Measurements from ENCODE around the gene CHRNA1.

The CHRNA1 gene

DNA sequence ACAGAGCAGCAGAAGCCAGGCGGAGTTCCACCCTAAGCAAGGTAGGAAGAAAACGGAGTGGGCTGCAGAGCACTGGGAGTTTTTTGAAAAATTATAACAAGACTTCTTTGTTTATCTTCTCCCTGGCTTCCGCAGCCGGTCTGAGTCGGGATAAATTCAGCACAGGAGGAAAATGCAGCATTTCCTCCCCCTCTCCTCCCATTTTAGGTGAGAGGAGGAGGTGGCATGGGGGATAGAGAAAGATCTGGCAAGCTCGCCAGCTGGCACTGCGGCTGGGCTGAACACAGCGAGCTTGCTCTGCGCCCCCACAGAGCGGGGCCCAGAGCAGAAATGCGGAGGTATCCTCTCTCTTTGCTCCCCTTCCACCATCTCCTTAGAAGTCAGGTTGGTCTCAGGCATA, 17.7 kb upstream of the CHRNA1 start:
- Histone ChIP-seq H3K27ac (ENCODE audit: low read depth, low read length) (no peak overlapping the region), H3K36me3 (ENCODE audit: insufficient read depth, low read length) (no peaks in the 10 kb centered on the region), H3K4me1 (ENCODE audit: control insufficient read depth, insufficient read depth, low read length, unreplicated experiment) (peaks cover 23% of the 10 kb centered on the region), H3K4me3 (ENCODE audit: low read depth, low read length) (no peak overlapping the region), H3K79me2 (ENCODE audit: control insufficient read depth, insufficient read depth, low read length, unreplicated experiment) (no peaks in the 10 kb centered on the region), H2AFZ (ENCODE audit: low read length, unreplicated experiment) (no peak overlapping the region), H3K27me3 (ENCODE audit: insufficient read depth, low read length) (no peaks in the 10 kb centered on the region)

DNA sequence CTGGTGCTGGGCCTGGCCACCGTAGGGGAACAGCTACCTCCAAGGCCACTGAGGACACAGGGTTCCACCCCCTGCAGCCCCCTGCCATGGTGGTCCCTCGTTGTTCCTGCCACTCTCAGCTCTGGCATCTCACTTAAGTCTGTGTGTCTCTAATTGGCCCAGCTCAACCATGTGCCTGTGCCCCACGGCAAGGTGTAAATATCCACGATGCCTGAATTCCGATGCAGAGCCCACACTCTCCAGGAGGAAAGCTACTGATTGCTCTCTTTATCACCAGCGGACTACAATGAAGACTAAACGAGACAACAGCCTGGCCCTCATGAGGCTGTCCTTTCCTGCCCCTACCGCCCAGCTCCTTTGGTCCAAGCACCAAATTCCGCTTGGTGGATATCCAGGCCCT, 17.0 kb upstream of the CHRNA1 start:
- Histone ChIP-seq H3K36me3 (ENCODE audit: insufficient read depth, low read length) (no peaks in the 10 kb centered on the region), H3K27me3 (ENCODE audit: insufficient read depth, low read length) (no peaks in the 10 kb centered on the region), H3K79me2 (ENCODE audit: control insufficient read depth, insufficient read depth, low read length, unreplicated experiment) (no peaks in the 10 kb centered on the region), H3K27ac (ENCODE audit: low read depth, low read length) (no peak overlapping the region), H2AFZ (ENCODE audit: low read length, unreplicated experiment) (no peak overlapping the region), H3K4me1 (ENCODE audit: control insufficient read depth, insufficient read depth, low read length, unreplicated experiment) (peaks cover 22% of the 10 kb centered on the region), H3K4me3 (ENCODE audit: low read depth, low read length) (no peak overlapping the region)

DNA sequence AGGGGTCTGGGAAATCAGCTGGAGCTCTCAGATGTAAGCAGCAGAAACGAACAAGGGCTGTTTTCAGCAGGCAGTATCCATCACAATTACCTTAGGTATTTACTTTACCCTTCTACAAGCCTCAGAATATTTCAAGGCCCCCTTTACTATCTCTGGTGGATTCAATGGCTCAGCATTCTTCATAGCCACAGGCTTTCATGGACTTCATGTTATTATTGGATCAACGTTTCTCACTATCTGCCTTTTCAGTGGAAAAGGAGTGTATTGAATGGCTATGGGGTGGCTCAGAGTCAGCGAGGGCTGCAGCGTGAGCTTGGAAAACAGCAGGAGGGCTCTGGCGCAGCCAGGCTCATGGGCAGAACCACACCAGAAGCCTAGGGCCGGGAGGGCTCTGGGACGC, 16.6 kb upstream of the CHRNA1 start:
- Histone ChIP-seq H2AFZ (ENCODE audit: low read length, unreplicated experiment) (no peak overlapping the region), H3K27me3 (ENCODE audit: insufficient read depth, low read length) (no peaks in the 10 kb centered on the region), H3K4me3 (ENCODE audit: low read depth, low read length) (no peak overlapping the region), H3K4me1 (ENCODE audit: control insufficient read depth, insufficient read depth, low read length, unreplicated experiment) (peaks cover 19% of the 10 kb centered on the region), H3K36me3 (ENCODE audit: insufficient read depth, low read length) (no peaks in the 10 kb centered on the region), H3K27ac (ENCODE audit: low read depth, low read length) (no peak overlapping the region), H3K79me2 (ENCODE audit: control insufficient read depth, insufficient read depth, low read length, unreplicated experiment) (no peaks in the 10 kb centered on the region)

DNA sequence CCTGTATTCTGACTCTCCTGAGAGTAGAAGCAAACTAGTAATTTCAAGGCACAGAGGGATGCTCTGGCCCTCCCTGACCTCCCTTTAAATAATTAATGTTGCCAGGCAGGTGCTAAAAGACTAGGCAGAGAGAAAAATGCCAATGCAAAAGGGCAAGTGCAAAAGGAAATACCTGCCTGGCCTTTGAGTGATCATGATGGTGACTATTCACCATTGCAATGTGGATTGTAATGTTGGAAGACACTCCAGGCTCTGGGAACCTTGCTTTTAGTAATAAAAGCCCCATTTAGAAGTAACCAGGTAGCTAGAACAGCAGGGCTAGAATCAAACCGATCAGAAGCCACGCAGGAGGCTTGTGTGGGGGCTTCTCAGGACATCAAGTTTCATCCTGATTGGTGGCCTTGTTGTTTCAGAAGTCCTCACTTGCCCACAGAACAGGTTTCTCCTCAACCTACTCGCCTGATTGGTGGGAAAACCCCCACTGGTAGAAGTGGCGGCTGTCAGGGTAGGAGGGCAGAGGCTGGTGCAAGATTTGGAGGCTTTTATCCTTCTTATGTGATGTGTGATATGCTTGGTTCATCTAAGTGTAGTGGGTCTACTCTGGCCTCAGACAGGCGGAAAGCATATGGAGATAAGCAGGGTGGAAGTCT, 16.0 kb upstream of the CHRNA1 start:
- H3K4me3 ChIP-seq (ENCODE audit: low read depth, low read length) = no peak overlapping the region
- H3K79me2 ChIP-seq (ENCODE audit: control insufficient read depth, insufficient read depth, low read length, unreplicated experiment) = no peaks in the 10 kb centered on the region
- H3K36me3 ChIP-seq (ENCODE audit: insufficient read depth, low read length) = no peaks in the 10 kb centered on the region
- no peak overlapping the region for H2AFZ ChIP-seq (ENCODE audit: low read length, unreplicated experiment)
- H3K27ac ChIP-seq (ENCODE audit: low read depth, low read length) = peak overlapping the region; percentile 54; the same call in 1 of the 2 replicates
- H3K27me3 ChIP-seq (ENCODE audit: insufficient read depth, low read length) = no peaks in the 10 kb centered on the region
- peaks cover 19% of the 10 kb centered on the region for H3K4me1 ChIP-seq (ENCODE audit: control insufficient read depth, insufficient read depth, low read length, unreplicated experiment)

DNA sequence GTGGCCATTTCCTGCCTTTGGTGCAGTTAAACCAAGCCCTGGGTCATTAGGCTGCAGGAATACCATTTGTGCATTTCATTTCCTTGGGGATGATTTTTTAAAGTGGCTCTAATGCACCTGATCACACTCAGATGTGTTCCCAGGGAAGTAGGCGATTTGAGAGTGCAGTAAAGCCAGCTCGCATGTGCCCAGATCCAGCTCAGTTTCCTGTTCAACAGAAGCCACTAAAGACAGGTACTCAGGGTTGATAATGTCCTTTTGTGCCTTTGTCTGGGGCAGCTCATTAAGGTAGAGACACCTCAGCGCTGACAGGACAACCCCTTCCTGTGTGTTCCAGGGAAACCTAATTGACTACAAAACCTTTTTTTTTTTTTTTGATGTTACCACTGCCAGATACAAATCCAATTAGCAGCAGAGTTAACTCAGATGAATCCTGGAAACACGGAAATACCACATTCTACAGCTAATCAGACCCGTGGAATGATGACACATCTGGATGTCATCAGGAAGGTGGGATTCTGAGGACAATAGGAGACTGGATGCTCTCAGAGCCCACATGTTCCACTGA, 15.2 kb upstream of the CHRNA1 start:
- H3K4me3 ChIP-seq (ENCODE audit: low read depth, low read length) = no peak overlapping the region
- H3K27me3 ChIP-seq (ENCODE audit: insufficient read depth, low read length) = no peaks in the 10 kb centered on the region
- H3K4me1 ChIP-seq (ENCODE audit: control insufficient read depth, insufficient read depth, low read length, unreplicated experiment) = peaks cover 19% of the 10 kb centered on the region
- H2AFZ ChIP-seq (ENCODE audit: low read length, unreplicated experiment) = no peak overlapping the region
- no peaks in the 10 kb centered on the region for H3K36me3 ChIP-seq (ENCODE audit: insufficient read depth, low read length)
- no peaks in the 10 kb centered on the region for H3K79me2 ChIP-seq (ENCODE audit: control insufficient read depth, insufficient read depth, low read length, unreplicated experiment)
- peak overlapping the region; percentile 54; the same call in 1 of the 2 replicates for H3K27ac ChIP-seq (ENCODE audit: low read depth, low read length)

DNA sequence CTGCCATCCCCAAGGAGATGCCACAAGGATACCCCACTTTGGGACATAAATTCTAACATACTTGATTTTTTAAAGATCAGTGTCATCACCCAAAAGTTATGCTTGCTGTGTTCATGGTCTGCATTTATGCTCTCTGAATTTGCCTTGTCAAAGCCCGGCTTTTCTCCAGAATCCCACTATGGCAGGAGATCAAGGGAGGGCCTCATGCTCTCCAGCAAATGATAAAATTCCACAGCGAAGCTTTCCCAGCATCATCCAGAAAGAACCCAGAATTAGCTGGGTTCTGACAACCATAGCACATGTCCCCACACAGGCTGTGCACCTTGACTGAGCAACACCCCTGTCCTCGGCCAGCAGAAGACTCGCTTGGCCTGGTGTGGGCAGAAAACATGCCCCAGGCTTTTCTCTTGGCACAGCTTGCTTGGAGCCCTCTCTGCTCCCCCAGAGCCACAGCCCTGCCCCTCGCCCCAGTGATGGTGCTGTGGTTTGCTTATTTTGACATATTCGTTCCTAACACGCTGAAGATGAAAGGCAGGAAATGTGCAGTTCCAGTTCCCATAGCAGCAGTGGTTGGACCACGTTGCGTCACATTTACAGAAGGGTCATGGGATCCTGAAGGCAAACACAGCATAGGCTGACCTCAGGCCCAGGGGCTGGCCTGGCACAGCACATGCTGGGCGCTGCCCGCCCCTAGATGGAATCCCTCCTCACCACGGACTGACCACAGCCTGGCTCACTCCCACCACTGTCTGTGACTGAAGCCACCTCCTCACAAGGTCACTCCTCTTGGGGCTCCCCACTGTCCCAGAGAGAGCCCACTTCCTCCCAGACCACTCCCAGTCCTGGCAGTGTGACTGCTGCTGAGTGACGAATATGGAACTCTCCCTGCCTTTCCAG, 14.1 kb upstream of the CHRNA1 start:
- H3K4me3 ChIP-seq (ENCODE audit: low read depth, low read length) = no peak overlapping the region
- peak overlapping the region; percentile 62 for H2AFZ ChIP-seq (ENCODE audit: low read length, unreplicated experiment)
- H3K79me2 ChIP-seq (ENCODE audit: control insufficient read depth, insufficient read depth, low read length, unreplicated experiment) = no peaks in the 10 kb centered on the region
- H3K27me3 ChIP-seq (ENCODE audit: insufficient read depth, low read length) = no peaks in the 10 kb centered on the region
- H3K4me1 ChIP-seq (ENCODE audit: control insufficient read depth, insufficient read depth, low read length, unreplicated experiment) = peaks cover 19% of the 10 kb centered on the region
- peak overlapping the region; percentile 54 for H3K27ac ChIP-seq (ENCODE audit: low read depth, low read length)
- H3K36me3 ChIP-seq (ENCODE audit: insufficient read depth, low read length) = no peaks in the 10 kb centered on the region

DNA sequence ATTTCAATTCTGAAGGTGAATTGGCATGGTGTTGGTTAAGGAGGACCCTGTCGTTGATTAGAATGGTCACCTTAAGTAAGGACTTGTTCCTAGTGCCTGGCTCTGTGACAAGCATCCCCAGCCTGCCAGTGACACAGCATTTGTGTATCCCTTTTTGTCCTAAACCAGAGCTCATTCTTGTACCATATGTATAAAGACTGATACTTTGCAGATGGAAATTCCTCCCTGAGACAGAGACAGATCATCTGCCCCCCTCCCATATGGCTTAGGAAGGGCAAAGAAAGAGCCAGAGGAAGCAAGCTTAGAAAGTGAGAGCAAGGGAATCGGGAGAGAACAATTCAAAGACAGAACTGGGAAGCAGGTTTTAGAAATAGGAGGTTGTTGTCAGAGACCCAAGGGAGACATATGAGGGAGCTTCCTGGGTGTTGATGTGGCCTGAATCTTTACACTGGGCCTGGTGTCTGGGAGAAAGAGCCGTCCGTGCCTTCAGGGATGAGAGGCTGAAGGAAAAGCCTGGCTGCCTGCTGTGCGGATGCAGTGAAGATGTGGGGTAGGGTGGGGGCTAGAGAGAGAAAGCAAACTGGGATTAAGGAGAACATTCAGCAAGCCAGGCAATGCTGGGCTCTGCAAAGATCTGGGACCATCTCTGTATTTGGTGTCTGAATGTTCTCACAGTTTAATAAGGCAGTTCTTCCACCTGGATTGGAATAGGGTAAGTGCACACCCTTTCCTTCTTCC, 13.2 kb upstream of the CHRNA1 start:
- Histone ChIP-seq H3K36me3 (ENCODE audit: insufficient read depth, low read length) (no peaks in the 10 kb centered on the region), H3K27me3 (ENCODE audit: insufficient read depth, low read length) (no peaks in the 10 kb centered on the region), H3K79me2 (ENCODE audit: control insufficient read depth, insufficient read depth, low read length, unreplicated experiment) (no peaks in the 10 kb centered on the region), H3K4me1 (ENCODE audit: control insufficient read depth, insufficient read depth, low read length, unreplicated experiment) (peaks cover 19% of the 10 kb centered on the region), H3K4me3 (ENCODE audit: low read depth, low read length) (no peak overlapping the region), H3K27ac (ENCODE audit: low read depth, low read length) (peak overlapping the region; percentile 54; the same call in 1 of the 2 replicates), H2AFZ (ENCODE audit: low read length, unreplicated experiment) (no peak overlapping the region)

DNA sequence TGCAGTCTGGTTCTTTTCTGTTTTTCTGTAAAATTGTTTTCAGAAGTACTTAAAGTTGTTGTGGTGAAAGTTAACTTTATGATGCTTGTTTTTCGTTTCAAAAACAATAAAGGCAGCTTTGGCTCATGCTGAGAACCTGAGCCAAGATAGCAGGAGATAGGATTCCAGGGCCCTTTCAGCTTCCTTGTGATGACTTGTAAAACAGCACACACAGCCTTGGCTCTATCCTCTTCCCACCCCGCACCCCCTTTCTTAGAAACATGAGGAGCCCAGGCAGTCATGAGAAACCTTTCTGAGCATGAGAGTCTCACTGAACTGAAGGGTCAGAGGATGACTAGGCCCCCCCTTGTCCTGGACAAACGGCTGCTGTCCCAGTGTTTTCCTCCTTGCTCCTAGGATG, 12.4 kb upstream of the CHRNA1 start:
- no peak overlapping the region for H3K27ac ChIP-seq (ENCODE audit: low read depth, low read length)
- H3K4me3 ChIP-seq (ENCODE audit: low read depth, low read length) = no peak overlapping the region
- H3K4me1 ChIP-seq (ENCODE audit: control insufficient read depth, insufficient read depth, low read length, unreplicated experiment) = peaks cover 22% of the 10 kb centered on the region
- no peaks in the 10 kb centered on the region for H3K79me2 ChIP-seq (ENCODE audit: control insufficient read depth, insufficient read depth, low read length, unreplicated experiment)
- no peak overlapping the region for H2AFZ ChIP-seq (ENCODE audit: low read length, unreplicated experiment)
- H3K36me3 ChIP-seq (ENCODE audit: insufficient read depth, low read length) = no peaks in the 10 kb centered on the region
- H3K27me3 ChIP-seq (ENCODE audit: insufficient read depth, low read length) = no peaks in the 10 kb centered on the region

DNA sequence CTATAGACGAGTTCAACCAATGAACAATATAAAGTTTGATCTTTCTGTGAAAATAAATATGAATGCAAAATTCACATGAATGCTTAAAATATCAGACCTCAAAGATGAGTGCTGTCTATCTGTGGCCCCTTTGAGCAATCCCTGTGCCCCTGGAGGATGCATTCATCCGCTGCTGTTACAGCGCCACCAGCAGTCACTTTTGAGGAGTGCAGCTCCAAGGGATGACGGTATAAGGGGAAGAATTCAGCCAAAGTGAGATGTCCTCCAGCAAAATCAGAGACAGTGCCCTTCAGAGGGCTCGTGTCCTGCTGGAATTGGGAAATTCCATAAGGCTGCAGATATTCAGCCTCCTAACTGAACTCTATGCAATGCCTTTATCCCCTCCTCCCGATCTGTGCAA, 12.0 kb upstream of the CHRNA1 start:
- no peaks in the 10 kb centered on the region for H3K36me3 ChIP-seq (ENCODE audit: insufficient read depth, low read length)
- no peaks in the 10 kb centered on the region for H3K79me2 ChIP-seq (ENCODE audit: control insufficient read depth, insufficient read depth, low read length, unreplicated experiment)
- no peak overlapping the region for H3K27ac ChIP-seq (ENCODE audit: low read depth, low read length)
- no peaks in the 10 kb centered on the region for H3K27me3 ChIP-seq (ENCODE audit: insufficient read depth, low read length)
- H2AFZ ChIP-seq (ENCODE audit: low read length, unreplicated experiment) = no peak overlapping the region
- H3K4me1 ChIP-seq (ENCODE audit: control insufficient read depth, insufficient read depth, low read length, unreplicated experiment) = peaks cover 23% of the 10 kb centered on the region
- no peak overlapping the region for H3K4me3 ChIP-seq (ENCODE audit: low read depth, low read length)

DNA sequence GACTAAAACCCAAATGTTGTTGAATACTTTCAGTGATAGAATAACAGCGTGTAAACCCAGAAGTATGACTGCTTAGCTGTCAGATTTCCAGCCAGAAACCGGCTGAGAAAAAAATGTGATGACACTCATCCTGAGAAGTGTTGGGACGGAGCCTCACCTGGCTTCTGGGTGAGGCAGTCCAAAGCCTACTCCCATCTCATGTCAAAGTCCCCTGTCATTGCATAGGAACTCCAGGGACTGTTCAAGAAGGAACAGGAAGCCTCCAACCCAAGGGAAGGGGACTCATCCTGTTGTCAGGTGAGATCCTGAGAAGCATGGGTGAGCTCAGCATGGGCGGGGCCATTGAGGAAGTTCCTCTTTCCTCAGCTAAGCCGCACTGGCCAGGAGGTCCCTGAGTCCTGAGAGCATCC, 11.3 kb upstream of the CHRNA1 start:
- Histone ChIP-seq H3K79me2 (ENCODE audit: control insufficient read depth, insufficient read depth, low read length, unreplicated experiment) (no peaks in the 10 kb centered on the region), H3K36me3 (ENCODE audit: insufficient read depth, low read length) (no peaks in the 10 kb centered on the region), H3K4me1 (ENCODE audit: control insufficient read depth, insufficient read depth, low read length, unreplicated experiment) (peaks cover 23% of the 10 kb centered on the region), H3K27me3 (ENCODE audit: insufficient read depth, low read length) (no peaks in the 10 kb centered on the region), H3K27ac (ENCODE audit: low read depth, low read length) (no peak overlapping the region), H3K4me3 (ENCODE audit: low read depth, low read length) (no peak overlapping the region), H2AFZ (ENCODE audit: low read length, unreplicated experiment) (no peak overlapping the region)

Measured in ACC112 (cell line).